Mammary epithelial cell (primary cell): ENCODE measurements around the gene AKR1A1.

Experiments
- CTCF ChIP-seq, 2 donors: IDR thresholded peaks in 1 of 2; conservative IDR thresholded peaks in 1 of 2; 2 replicates each; pipeline ENCODE4 v1.5.1; 2011 to 2012; ENCODE audit warnings: inconsistent platforms in 2 of 2, low read length in 2 of 2, mild to moderate bottlenecking in 2 of 2, control low read depth in 1 of 2, low read depth in 1 of 2; ENCODE audit not compliant: insufficient read depth in 1 of 2; ENCODE audit errors: extremely low read depth in 1 of 2
- EZH2 ChIP-seq: IDR thresholded peaks from 2 replicates; pipeline ENCODE4 v1.6.1; 2012; ENCODE audit warnings: low read length, inconsistent platforms, borderline replicate concordance

GRCh38 chr1:45566722-45567121 is 16.1 kb downstream of the AKR1A1 start:
- TF ChIP-seq CTCF (conservative IDR thresholded peaks at IDR 0.05 in 1 of 2, IDR thresholded peaks at IDR 0.05 in 1 of 2; ENCODE audit: extremely low read depth in 1 of 2, insufficient read depth in 1 of 2, low read depth in 1 of 2, low read length in 2 of 2) (no peak), EZH2 (no peak)
